ENCODE measurements around the gene ANXA2.
A peak's percentile ranks its signal among the peaks of the same experiment; 100 is the strongest.

ANXA2 gene

DNA sequence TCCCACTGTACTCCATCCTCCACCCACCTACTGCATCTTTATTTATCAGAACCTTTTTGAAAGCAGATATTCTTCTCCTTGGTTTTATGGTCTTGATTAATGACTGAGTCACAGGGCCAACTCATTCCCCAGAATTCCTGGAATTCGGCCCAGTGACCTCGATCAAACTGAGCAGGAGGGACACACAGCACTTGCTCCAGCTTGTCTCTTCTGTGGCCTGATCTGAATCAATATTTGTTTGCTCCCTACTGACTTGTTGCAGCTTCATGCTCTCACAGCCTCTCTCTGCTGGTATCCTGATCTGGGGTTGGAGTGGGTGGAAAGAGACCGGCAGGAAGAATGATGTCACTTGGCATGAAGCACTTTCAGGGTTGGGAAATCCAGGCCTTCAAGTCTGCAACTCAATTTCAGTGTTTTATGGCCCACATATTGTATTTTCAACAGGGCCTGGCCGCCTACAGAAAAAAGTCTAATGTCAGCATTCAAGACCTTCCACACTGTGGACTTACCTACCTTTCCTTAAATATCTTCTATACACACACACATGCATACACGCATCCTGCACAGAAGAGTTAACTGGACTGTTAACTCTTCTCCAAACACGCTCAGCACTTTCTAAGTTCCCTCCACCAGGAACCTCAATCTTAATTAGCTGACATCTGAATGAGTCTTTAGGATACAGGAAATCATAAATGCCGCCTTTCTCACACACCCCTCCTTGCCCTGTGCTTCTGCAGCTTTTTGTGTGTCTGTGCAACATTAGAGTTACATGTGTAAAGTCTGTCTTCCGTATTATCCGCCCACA, 4.6 kb downstream of the ANXA2 start:
- H3K4me3 ChIP-seq (ENCODE audit: low read length) = no peak overlapping the region
- peaks cover 4% of the 10 kb centered on the region for H3K36me3 ChIP-seq (ENCODE audit: control insufficient read depth, insufficient read depth, low read length)
- H3K9ac ChIP-seq (ENCODE audit: low read length) = peak overlapping the region; percentile 62
- H3K4me1 ChIP-seq (ENCODE audit: control insufficient read depth, insufficient read depth, low read length) = peaks cover 85% of the 10 kb centered on the region
- H3K27me3 ChIP-seq (ENCODE audit: control insufficient read depth, insufficient read depth, low read length) = no peaks in the 10 kb centered on the region
- no peaks in the 10 kb centered on the region for H3K9me3 ChIP-seq (ENCODE audit: control insufficient read depth, low read length)

- Histone ChIP-seq H3K4me3 (ENCODE audit: low read length) (no peak overlapping the region), H3K27me3 (ENCODE audit: control insufficient read depth, insufficient read depth, low read length) (no peaks in the 10 kb centered on the region), H3K9ac (ENCODE audit: low read length) (no peak overlapping the region), H3K36me3 (ENCODE audit: control insufficient read depth, insufficient read depth, low read length) (peaks cover 4% of the 10 kb centered on the region), H3K4me1 (ENCODE audit: control insufficient read depth, insufficient read depth, low read length) (peaks cover 83% of the 10 kb centered on the region), H3K9me3 (ENCODE audit: control insufficient read depth, low read length) (no peaks in the 10 kb centered on the region)
These were observed 5.2 kb downstream of the ANXA2 start for GRCh38 chr15:60392601-60392985.

DNA sequence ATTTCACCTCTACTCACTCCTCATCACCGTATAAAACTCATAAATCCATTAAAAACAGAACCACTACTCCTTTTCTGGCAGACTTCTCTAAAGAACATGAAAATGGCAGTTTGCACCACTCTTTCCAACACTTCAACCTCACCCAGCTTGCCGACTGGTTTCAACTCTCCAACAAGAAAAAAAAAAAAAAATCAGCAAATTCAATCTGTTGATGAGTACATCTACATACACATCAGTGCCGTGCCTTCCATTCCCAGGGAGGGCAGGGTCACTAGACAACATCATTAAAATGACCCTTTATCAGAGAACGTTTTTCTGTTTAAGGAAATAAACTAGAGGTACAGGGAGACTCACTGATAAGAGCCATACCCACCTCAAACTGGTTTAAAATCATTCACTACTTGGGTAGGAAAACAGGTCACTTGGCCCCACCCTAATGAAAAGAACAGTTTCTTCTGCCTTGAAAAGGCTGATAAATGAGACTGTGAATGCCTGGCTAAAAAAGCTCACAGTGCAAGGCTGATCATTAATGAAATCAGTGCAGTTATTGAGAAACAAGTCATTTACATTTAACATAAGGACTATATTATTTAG, 6.0 kb downstream of the ANXA2 start:
- peaks cover 88% of the 10 kb centered on the region for H3K4me1 ChIP-seq (ENCODE audit: control insufficient read depth, insufficient read depth, low read length)
- peak overlapping the region; percentile 25 for H3K9ac ChIP-seq (ENCODE audit: low read length)
- H3K27me3 ChIP-seq (ENCODE audit: control insufficient read depth, insufficient read depth, low read length) = no peaks in the 10 kb centered on the region
- peaks cover 4% of the 10 kb centered on the region for H3K36me3 ChIP-seq (ENCODE audit: control insufficient read depth, insufficient read depth, low read length)
- no peaks in the 10 kb centered on the region for H3K9me3 ChIP-seq (ENCODE audit: control insufficient read depth, low read length)
- no peak overlapping the region for H3K4me3 ChIP-seq (ENCODE audit: low read length)

- peaks cover 4% of the 10 kb centered on the region for H3K36me3 ChIP-seq (ENCODE audit: control insufficient read depth, insufficient read depth, low read length)
- H3K4me1 ChIP-seq (ENCODE audit: control insufficient read depth, insufficient read depth, low read length) = peaks cover 88% of the 10 kb centered on the region
- no peaks in the 10 kb centered on the region for H3K27me3 ChIP-seq (ENCODE audit: control insufficient read depth, insufficient read depth, low read length)
- no peaks in the 10 kb centered on the region for H3K9me3 ChIP-seq (ENCODE audit: control insufficient read depth, low read length)
- H3K4me3 ChIP-seq (ENCODE audit: low read length) = no peak overlapping the region
- peak overlapping the region; percentile 25 for H3K9ac ChIP-seq (ENCODE audit: low read length)
These were observed 6.8 kb downstream of the ANXA2 start for GRCh38 chr15:60390871-60391501.

DNA sequence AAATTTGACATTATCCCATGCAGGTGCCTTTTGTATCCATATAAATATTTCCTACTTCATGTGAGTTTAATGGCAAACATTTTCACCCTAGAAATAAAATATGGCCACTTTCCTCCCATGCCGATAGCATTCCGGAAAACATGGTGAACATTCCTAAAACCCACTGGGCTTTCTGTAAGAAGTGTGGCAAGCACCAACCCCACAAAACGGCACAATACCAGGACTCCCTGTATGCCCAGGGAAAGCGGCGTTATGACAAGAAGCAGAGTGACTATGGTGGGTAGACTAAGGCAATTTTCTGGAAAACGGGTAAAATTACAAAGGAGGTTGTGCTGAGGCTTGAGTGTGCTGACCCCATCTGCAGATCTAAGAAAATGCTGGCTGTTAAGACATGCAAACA, 7.6 kb downstream of the ANXA2 start:
- H3K36me3 ChIP-seq (ENCODE audit: control insufficient read depth, insufficient read depth, low read length) = peaks cover 4% of the 10 kb centered on the region
- no peak overlapping the region for H3K4me3 ChIP-seq (ENCODE audit: low read length)
- H3K9ac ChIP-seq (ENCODE audit: low read length) = no peak overlapping the region
- no peaks in the 10 kb centered on the region for H3K27me3 ChIP-seq (ENCODE audit: control insufficient read depth, insufficient read depth, low read length)
- no peaks in the 10 kb centered on the region for H3K9me3 ChIP-seq (ENCODE audit: control insufficient read depth, low read length)
- peaks cover 81% of the 10 kb centered on the region for H3K4me1 ChIP-seq (ENCODE audit: control insufficient read depth, insufficient read depth, low read length)

GRCh38 chr15:60389261-60390077, 8.3 kb downstream of the ANXA2 start:
- Histone ChIP-seq H3K4me1 (ENCODE audit: control insufficient read depth, insufficient read depth, low read length) (peaks cover 74% of the 10 kb centered on the region), H3K27me3 (ENCODE audit: control insufficient read depth, insufficient read depth, low read length) (no peaks in the 10 kb centered on the region), H3K36me3 (ENCODE audit: control insufficient read depth, insufficient read depth, low read length) (peaks cover 7% of the 10 kb centered on the region), H3K4me3 (ENCODE audit: low read length) (peak overlapping the region; percentile 15), H3K9ac (ENCODE audit: low read length) (peak overlapping the region; percentile 23), H3K9me3 (ENCODE audit: control insufficient read depth, low read length) (no peaks in the 10 kb centered on the region)

DNA sequence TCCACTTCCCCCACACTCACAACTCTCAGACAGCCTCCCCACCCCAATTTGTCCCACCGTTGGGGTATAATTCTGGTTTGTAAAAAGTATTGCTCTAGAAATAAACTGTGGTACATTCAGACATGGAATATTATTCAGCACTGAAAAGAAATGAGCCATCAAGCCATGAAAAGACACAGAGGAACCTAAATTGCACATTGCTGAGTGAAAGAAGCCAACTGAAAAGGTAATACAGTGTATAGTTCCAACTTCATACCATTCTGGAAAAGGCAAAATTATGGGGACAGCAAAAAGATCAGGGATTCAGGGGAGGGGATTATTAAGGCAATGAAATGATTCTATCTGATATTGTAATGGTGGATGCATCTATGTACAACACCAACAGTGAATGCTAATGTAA, 10.5 kb downstream of the ANXA2 start:
- H3K9me3 ChIP-seq (ENCODE audit: control insufficient read depth, low read length) = no peaks in the 10 kb centered on the region
- no peaks in the 10 kb centered on the region for H3K27me3 ChIP-seq (ENCODE audit: control insufficient read depth, insufficient read depth, low read length)
- peaks cover 52% of the 10 kb centered on the region for H3K4me1 ChIP-seq (ENCODE audit: control insufficient read depth, insufficient read depth, low read length)
- no peak overlapping the region for H3K9ac ChIP-seq (ENCODE audit: low read length)
- H3K4me3 ChIP-seq (ENCODE audit: low read length) = no peak overlapping the region
- H3K36me3 ChIP-seq (ENCODE audit: control insufficient read depth, insufficient read depth, low read length) = peaks cover 12% of the 10 kb centered on the region

- Histone ChIP-seq H3K9me3 (ENCODE audit: control insufficient read depth, low read length) (no peaks in the 10 kb centered on the region), H3K27me3 (ENCODE audit: control insufficient read depth, insufficient read depth, low read length) (no peaks in the 10 kb centered on the region), H3K4me3 (ENCODE audit: low read length) (no peak overlapping the region), H3K36me3 (ENCODE audit: control insufficient read depth, insufficient read depth, low read length) (peaks cover 12% of the 10 kb centered on the region), H3K4me1 (ENCODE audit: control insufficient read depth, insufficient read depth, low read length) (peaks cover 46% of the 10 kb centered on the region), H3K9ac (ENCODE audit: low read length) (no peak overlapping the region)
These were observed 11.2 kb downstream of the ANXA2 start for GRCh38 chr15:60386615-60387014.

DNA sequence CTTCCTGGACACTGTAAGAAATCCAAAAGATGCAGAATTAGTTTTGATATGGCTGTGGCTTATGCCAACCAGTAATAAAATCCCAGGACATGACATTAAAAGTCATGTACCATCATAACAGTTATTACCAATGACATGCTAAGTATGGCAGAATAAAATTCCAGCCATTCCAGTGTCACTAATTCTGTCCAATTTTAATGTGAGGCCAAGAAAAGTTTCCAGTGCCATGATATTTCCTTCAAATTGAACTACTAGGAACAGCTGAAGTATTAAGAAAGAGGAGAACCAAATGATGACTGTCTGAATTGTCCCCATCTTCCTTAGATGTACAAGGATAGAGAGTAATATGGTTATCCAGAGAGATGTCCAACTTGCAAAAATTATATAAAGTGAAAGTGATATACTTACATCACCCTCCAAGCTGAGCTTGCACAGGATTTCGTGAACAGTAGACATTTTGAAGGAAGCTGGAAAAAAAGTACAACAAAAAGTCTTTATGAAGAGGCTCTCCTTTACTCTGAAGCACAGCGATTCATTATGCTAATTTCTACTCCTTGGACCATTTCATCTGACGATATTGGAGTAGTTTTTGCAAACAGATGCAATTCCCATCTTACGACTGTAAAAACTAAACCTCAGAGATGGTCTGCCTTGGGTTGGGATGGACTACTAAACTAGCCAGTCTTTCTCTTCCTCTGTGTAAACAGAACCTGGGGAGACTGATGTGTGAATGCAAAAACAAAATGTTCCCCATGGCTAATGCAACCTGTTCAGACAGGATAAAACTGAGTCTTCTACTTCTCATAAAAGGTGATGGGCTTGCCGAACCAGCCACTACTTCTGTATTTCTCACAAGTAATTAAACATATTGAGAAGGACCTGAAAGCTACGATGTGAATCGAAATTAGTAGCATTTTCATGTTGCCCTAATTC, 11.9 kb downstream of the ANXA2 start:
- Histone ChIP-seq H3K9ac (ENCODE audit: low read length) (no peak overlapping the region), H3K4me1 (ENCODE audit: control insufficient read depth, insufficient read depth, low read length) (peaks cover 39% of the 10 kb centered on the region), H3K27me3 (ENCODE audit: control insufficient read depth, insufficient read depth, low read length) (no peaks in the 10 kb centered on the region), H3K36me3 (ENCODE audit: control insufficient read depth, insufficient read depth, low read length) (peaks cover 17% of the 10 kb centered on the region), H3K9me3 (ENCODE audit: control insufficient read depth, low read length) (no peaks in the 10 kb centered on the region), H3K4me3 (ENCODE audit: low read length) (no peak overlapping the region)

DNA sequence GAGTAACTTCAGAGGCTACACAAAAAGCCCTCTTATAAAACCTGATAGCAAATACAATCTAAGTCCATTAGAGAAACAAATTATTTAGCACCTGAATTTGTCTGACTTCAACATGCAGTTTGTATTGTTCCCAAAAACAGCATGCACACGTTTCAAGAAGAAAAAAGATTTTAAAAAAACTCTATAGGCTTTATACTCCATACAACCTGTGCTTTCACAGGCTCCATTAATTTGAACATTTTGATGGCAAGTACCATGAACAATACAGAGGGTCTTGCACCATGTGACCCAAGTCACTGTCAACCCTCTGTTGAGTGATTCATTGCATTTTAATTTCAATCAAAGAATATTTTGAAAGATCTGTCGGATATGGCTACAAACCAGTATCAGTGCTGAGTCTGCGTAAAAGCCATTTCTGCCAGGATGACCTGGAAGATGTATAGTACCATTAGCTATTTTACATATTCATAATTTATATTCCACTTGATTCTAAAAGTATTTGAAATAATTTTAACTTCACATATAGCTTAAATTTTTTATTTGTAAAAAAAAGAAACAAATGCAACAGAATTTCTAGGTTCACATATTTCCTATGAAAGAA, 13.2 kb downstream of the ANXA2 start:
- Histone ChIP-seq H3K27me3 (ENCODE audit: control insufficient read depth, insufficient read depth, low read length) (no peaks in the 10 kb centered on the region), H3K4me3 (ENCODE audit: low read length) (no peak overlapping the region), H3K9ac (ENCODE audit: low read length) (no peak overlapping the region), H3K9me3 (ENCODE audit: control insufficient read depth, low read length) (no peaks in the 10 kb centered on the region), H3K36me3 (ENCODE audit: control insufficient read depth, insufficient read depth, low read length) (peaks cover 19% of the 10 kb centered on the region), H3K4me1 (ENCODE audit: control insufficient read depth, insufficient read depth, low read length) (peaks cover 32% of the 10 kb centered on the region)

GRCh38 chr15:60384053-60384452, 13.7 kb downstream of the ANXA2 start:
- H3K9ac ChIP-seq (ENCODE audit: low read length) = no peak overlapping the region
- no peaks in the 10 kb centered on the region for H3K9me3 ChIP-seq (ENCODE audit: control insufficient read depth, low read length)
- no peaks in the 10 kb centered on the region for H3K27me3 ChIP-seq (ENCODE audit: control insufficient read depth, insufficient read depth, low read length)
- H3K36me3 ChIP-seq (ENCODE audit: control insufficient read depth, insufficient read depth, low read length) = peaks cover 19% of the 10 kb centered on the region
- peaks cover 26% of the 10 kb centered on the region for H3K4me1 ChIP-seq (ENCODE audit: control insufficient read depth, insufficient read depth, low read length)
- no peak overlapping the region for H3K4me3 ChIP-seq (ENCODE audit: low read length)

Measured in mucosa of stomach (tissue), 1 donor.